Ascending aorta (tissue), 2 donors: ENCODE measurements around the gene SPDYE4. TPM values are rescaled to one million over a fixed set of nuclear protein-coding genes. Genes with fewer than 3 reads are reported as not detected.

Source experiments
- DNase-seq, 2 donors: peaks; one replicate each; pipeline ENCODE4 v3.0.0-alpha.2; 2019; ENCODE audit warnings: low spot score in 2 of 2
- H3K27ac ChIP-seq, 2 donors: fragments of 200-600 bp; sonication (generic); one replicate each; pipeline ENCODE4 v1.5.1; 2016 to 2017; ENCODE audit warnings: mild to moderate bottlenecking in 1 of 2
- H3K27me3 ChIP-seq: fragments of 200-600 bp; sonication (generic); one replicate; pipeline ENCODE4 v1.5.1; 2017
- H3K36me3 ChIP-seq, 2 donors: fragments of 200-600 bp; sonication (generic); one replicate each; pipeline ENCODE4 v1.5.1; 2016
- H3K4me1 ChIP-seq, 2 donors: fragments of 200-600 bp; sonication (generic); one replicate each; pipeline ENCODE4 v1.5.1; 2016 to 2017; ENCODE audit warnings: mild to moderate bottlenecking in 1 of 2
- H3K4me3 ChIP-seq, 2 donors: fragments of 200-600 bp; sonication (generic); one replicate each; pipeline ENCODE4 v1.5.1; 2016 to 2017; ENCODE audit warnings: mild to moderate bottlenecking in 1 of 2
- H3K9me3 ChIP-seq, 2 donors: fragments of 200-600 bp; sonication (generic); one replicate each; pipeline ENCODE4 v1.5.1; 2016
- intact Hi-C: fragments of 100-400 bp; cut with DNase I; formaldehyde crosslinking; loops from one replicate; pipeline ENCODE4 v1.15.1; 2023
- total RNA-seq: library from RNA; depleted of rRNA; stranded (reverse); fragments of >200 nt; gene quantifications from one replicate; pipeline ENCODE4 v1.1.0, GENCODE V29; 2016
- TF ChIP-seq, protein P1 (sequence below), 3 experiments: fragments of 200-600 bp in 2 of 3; fragments of 450-650 bp in 1 of 3; sonication (generic) in 2 of 3; IDR thresholded peaks; one replicate each; pipeline ENCODE4 v1.5.1; 2016 to 2019; ENCODE audit warnings: antibody characterized with exemption in 3 of 3, mild to moderate bottlenecking in 1 of 3, moderate library complexity in 1 of 3

The SPDYE4 gene
- total RNA-seq, 1 donor from 2014 or later, result not detected

GRCh38 chr17:8713315-8713714 is 45.0 kb downstream of the SPDYE4 start:
- Histone ChIP-seq H3K9me3 (no peaks in the 10 kb centered on the region), H3K4me1 (peaks cover 3 to 4% of the 10 kb centered on the region in 2 donors), H3K36me3 (no peaks in the 10 kb centered on the region), H3K4me3 (no peak overlapping the region), H3K27ac (no peak overlapping the region), H3K27me3 (no peaks in the 10 kb centered on the region)
- peak in 1 of 2 donors; percentile 24 for DNase-seq
- intact Hi-C loops, result no loop called here
- TF ChIP-seq, protein P1, sequence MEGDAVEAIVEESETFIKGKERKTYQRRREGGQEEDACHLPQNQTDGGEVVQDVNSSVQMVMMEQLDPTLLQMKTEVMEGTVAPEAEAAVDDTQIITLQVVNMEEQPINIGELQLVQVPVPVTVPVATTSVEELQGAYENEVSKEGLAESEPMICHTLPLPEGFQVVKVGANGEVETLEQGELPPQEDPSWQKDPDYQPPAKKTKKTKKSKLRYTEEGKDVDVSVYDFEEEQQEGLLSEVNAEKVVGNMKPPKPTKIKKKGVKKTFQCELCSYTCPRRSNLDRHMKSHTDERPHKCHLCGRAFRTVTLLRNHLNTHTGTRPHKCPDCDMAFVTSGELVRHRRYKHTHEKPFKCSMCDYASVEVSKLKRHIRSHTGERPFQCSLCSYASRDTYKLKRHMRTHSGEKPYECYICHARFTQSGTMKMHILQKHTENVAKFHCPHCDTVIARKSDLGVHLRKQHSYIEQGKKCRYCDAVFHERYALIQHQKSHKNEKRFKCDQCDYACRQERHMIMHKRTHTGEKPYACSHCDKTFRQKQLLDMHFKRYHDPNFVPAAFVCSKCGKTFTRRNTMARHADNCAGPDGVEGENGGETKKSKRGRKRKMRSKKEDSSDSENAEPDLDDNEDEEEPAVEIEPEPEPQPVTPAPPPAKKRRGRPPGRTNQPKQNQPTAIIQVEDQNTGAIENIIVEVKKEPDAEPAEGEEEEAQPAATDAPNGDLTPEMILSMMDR (IDR thresholded peaks at IDR 0.05), result no peak

DNA sequence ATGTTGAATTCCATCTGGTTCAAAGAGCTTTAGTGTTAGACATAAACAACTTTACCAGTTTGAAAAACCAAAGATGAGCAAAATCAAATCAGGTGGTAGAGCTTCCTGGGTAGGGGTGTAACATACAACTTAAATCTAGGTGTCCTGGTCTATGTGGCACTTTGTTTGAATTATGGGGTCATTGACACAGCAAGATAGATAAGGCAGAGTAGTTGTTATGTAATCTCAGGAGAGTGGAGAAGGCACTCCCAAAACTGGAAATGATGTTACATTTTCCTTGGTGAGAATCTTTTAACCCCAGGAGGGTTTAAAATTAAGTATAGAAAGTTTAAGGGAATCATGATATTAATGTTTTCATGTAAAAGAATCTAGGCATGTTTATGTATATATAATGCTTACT is 45.6 kb downstream of the SPDYE4 start:
- Histone ChIP-seq H3K27me3 (no peaks in the 10 kb centered on the region), H3K4me1 (peaks cover 6 to 8% of the 10 kb centered on the region in 2 donors), H3K27ac (peak overlapping the region; percentile 19 to 51), H3K9me3 (no peaks in the 10 kb centered on the region), H3K36me3 (no peaks in the 10 kb centered on the region), H3K4me3 (no peak overlapping the region)
- intact Hi-C loops, result no loop called here
- no peak for DNase-seq
- TF ChIP-seq, protein P1 (IDR thresholded peaks at IDR 0.05), result no peak

DNA sequence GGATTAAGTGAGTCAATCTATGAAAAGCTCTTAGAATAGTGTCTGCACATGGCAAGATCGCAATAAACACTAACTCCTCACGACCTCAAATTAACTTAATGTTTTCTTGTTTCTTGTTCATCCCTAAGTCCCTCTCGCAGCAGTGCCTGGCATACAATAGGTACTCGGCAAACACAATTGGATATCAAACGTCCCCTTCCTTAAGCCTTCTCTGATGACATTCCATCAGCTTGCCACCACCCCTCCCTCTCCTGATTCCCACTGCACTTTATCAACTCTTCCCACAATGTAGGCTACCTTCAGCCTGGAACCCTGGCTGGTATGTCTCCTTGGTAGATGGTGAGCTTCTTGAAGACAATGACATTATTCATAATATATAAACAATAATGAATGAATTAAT is 47.1 kb downstream of the SPDYE4 start:
- Histone ChIP-seq H3K4me3 (no peak overlapping the region), H3K4me1 (peaks cover 12 to 22% of the 10 kb centered on the region in 2 donors), H3K9me3 (no peaks in the 10 kb centered on the region), H3K27ac (no peak overlapping the region), H3K36me3 (no peaks in the 10 kb centered on the region), H3K27me3 (no peaks in the 10 kb centered on the region)
- intact Hi-C loops, result no loop called here
- TF ChIP-seq, protein P1 (IDR thresholded peaks at IDR 0.05), result no peak
- no peak for DNase-seq

DNA sequence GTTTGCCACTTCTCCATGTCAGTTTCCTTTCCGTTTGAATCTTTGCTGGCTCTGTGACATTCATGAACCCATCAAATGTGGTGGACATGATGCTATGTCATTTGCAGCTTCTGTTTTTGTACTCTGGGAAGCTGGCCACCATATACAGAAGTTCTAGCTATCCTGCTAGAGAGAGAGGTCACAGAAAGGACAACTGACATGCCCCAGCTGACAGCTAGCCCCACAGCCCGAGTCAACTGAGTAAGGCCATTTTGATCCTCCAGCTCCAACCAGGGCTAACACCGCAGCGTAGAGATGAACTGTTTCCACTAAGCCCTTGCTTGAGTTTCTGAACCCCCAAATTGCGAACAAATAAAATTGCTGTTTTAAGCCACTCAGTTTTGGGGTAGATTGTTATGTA is 47.5 kb downstream of the SPDYE4 start:
- intact Hi-C loops, result no loop called here
- H3K4me3 ChIP-seq, result no peak overlapping the region
- no peak overlapping the region for H3K27ac ChIP-seq
- no peaks in the 10 kb centered on the region for H3K36me3 ChIP-seq
- H3K9me3 ChIP-seq, result no peaks in the 10 kb centered on the region
- no peaks in the 10 kb centered on the region for H3K27me3 ChIP-seq
- H3K4me1 ChIP-seq, result peaks cover 12 to 22% of the 10 kb centered on the region in 2 donors
- peak in 1 of 2 donors; percentile 18 for DNase-seq
- TF ChIP-seq, protein P1 (IDR thresholded peaks at IDR 0.05), result no peak

- Histone ChIP-seq H3K27me3 (no peaks in the 10 kb centered on the region), H3K4me3 (no peak overlapping the region), H3K36me3 (no peaks in the 10 kb centered on the region), H3K27ac (peak overlapping the region; percentile 90 to 92), H3K9me3 (no peaks in the 10 kb centered on the region), H3K4me1 (peaks cover 12 to 22% of the 10 kb centered on the region in 2 donors)
- TF ChIP-seq, protein P1 (IDR thresholded peaks at IDR 0.05), result no peak
- intact Hi-C loops, result loop anchor here (5.0 kb wide), 1 partner anchor 33 kb away; the partner anchor contains the start of gene CCDC42
- DNase-seq, result peak in 1 of 2 donors; percentile 61
Measured at GRCh38 chr17:8709006-8709405, 49.3 kb downstream of the SPDYE4 start.

DNA sequence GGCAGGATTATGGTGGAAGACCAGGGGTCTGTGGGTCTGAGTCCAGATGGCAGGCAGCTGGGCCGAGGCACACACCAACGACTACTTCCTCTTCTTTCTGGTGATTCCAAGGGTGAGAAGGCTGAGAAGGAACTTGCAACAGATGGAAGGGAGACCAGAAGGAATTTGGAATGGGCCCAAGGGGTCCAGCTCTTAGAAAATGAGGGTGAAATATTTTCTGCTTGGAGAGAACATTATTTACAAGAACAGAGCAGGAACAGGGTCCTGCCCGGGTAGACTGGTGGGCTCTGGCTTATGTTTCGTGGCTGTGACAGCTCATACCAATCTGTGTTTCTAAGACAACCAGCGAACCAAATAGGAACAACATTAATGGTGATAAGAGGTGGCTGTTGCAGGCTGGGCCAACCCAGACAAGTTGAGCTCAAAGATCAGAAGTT is 50.3 kb downstream of the SPDYE4 start:
- no peaks in the 10 kb centered on the region for H3K36me3 ChIP-seq
- no peaks in the 10 kb centered on the region for H3K9me3 ChIP-seq
- peaks cover 12 to 22% of the 10 kb centered on the region in 2 donors for H3K4me1 ChIP-seq
- DNase-seq, result peak in 1 of 2 donors; percentile 81
- H3K4me3 ChIP-seq, result no peak overlapping the region
- intact Hi-C loops, result loop anchor here (5.0 kb wide), 1 partner anchor 34 kb away; the partner anchor contains the start of gene CCDC42
- H3K27ac ChIP-seq, result peak overlapping the region; percentile 90 to 92
- no peaks in the 10 kb centered on the region for H3K27me3 ChIP-seq
- TF ChIP-seq, protein P1 (IDR thresholded peaks at IDR 0.05), result no peak
